ENCODE measurements around the gene TIMP2.
A peak's percentile ranks its signal among the peaks of the same experiment; 100 is the strongest.
"Not testable (repeated sequence)": the region's sequence is repeated elsewhere in the genome, so short reads cannot be mapped to it uniquely, and the experiment has no call there.

The TIMP2 gene

GRCh38 chr17:78872486-78872885 lies 52.7 kb downstream of the TIMP2 start:
- in situ Hi-C loops (cut with HindIII; ENCODE audit: low sequenced_read_pairs) = no loop called here
- H3K4me3 ChIP-seq (ENCODE audit: low read depth, low read length) = no peak overlapping the region
- DNase-seq (ENCODE audit: low read depth) = no peak
- TF ChIP-seq CTCF (IDR thresholded peaks at IDR 0.05; ENCODE audit: low read depth, low read length, missing control alignments) = no peak

- no peak overlapping the region for H3K4me3 ChIP-seq (ENCODE audit: low read depth, low read length)
- in situ Hi-C loops (cut with HindIII; ENCODE audit: low sequenced_read_pairs) = no loop called here
- DNase-seq (ENCODE audit: low read depth) = no peak
- no peak for TF ChIP-seq CTCF (IDR thresholded peaks at IDR 0.05; ENCODE audit: low read depth, low read length, missing control alignments)
These were observed 54.6 kb downstream of the TIMP2 start for GRCh38 chr17:78870621-78871020.

GRCh38 chr17:78868391-78868790 lies 56.8 kb downstream of the TIMP2 start:
- no peak for TF ChIP-seq CTCF (IDR thresholded peaks at IDR 0.05; ENCODE audit: low read depth, low read length, missing control alignments)
- no peak overlapping the region for H3K4me3 ChIP-seq (ENCODE audit: low read depth, low read length)
- DNase-seq (ENCODE audit: low read depth) = no peak
- in situ Hi-C loops (cut with HindIII; ENCODE audit: low sequenced_read_pairs) = no loop called here

- DNase-seq (ENCODE audit: low read depth); in situ Hi-C loops (cut with HindIII; ENCODE audit: low sequenced_read_pairs); H3K4me3 ChIP-seq (ENCODE audit: low read depth, low read length): not testable (repeated sequence)
These were observed 58.1 kb downstream of the TIMP2 start for GRCh38 chr17:78867046-78867445.

GRCh38 chr17:78865682-78866390 lies 59.4 kb downstream of the TIMP2 start:
- no peak overlapping the region for H3K4me3 ChIP-seq (ENCODE audit: low read depth, low read length)
- TF ChIP-seq CTCF (IDR thresholded peaks at IDR 0.05; ENCODE audit: low read depth, low read length, missing control alignments) = peak; percentile 91
- peak; percentile 48 for DNase-seq (ENCODE audit: low read depth)
- in situ Hi-C loops (cut with HindIII; ENCODE audit: low sequenced_read_pairs) = no loop called here

GRCh38 chr17:78864117-78864516 lies 61.1 kb downstream of the TIMP2 start:
- in situ Hi-C loops (cut with HindIII; ENCODE audit: low sequenced_read_pairs) = no loop called here

More at GRCh38 chr17:78864117-78864516, 61.1 kb downstream of the TIMP2 start:
- no peak overlapping the region for H3K4me3 ChIP-seq (ENCODE audit: low read depth, low read length)
- no peak for TF ChIP-seq CTCF (IDR thresholded peaks at IDR 0.05; ENCODE audit: low read depth, low read length, missing control alignments)
- no peak for DNase-seq (ENCODE audit: low read depth)
